Muscle layer of duodenum (tissue), 2 donors: ENCODE data around the gene SNX30.

ENCODE experiments used
- H3K27ac ChIP-seq: one replicate; pipeline ENCODE4 v1.7.0; 2013; ENCODE audit warnings: mild to moderate bottlenecking, low read length
- H3K27me3 ChIP-seq: one replicate; pipeline ENCODE4 v1.7.0; 2013; ENCODE audit warnings: low read depth, mild to moderate bottlenecking, control low read depth, low read length
- H3K36me3 ChIP-seq, 2 donors: one replicate each; pipeline ENCODE4 v1.7.0; 2013; ENCODE audit warnings: low read length in 2 of 2, control low read depth in 1 of 2, mild to moderate bottlenecking in 1 of 2; ENCODE audit not compliant: insufficient read depth in 2 of 2, control insufficient read depth in 1 of 2
- H3K4me1 ChIP-seq, 2 donors: one replicate each; pipeline ENCODE4 v1.7.0; 2013; ENCODE audit warnings: low read length in 2 of 2, mild to moderate bottlenecking in 2 of 2, control low read depth in 1 of 2, moderate library complexity in 1 of 2; ENCODE audit not compliant: insufficient read depth in 2 of 2, control insufficient read depth in 1 of 2
- H3K4me3 ChIP-seq, 2 donors: one replicate each; pipeline ENCODE4 v1.7.0; 2013; ENCODE audit warnings: low read length in 2 of 2, low read depth in 1 of 2, mild to moderate bottlenecking in 1 of 2
- H3K9me3 ChIP-seq, 2 donors: one replicate each; pipeline ENCODE4 v1.7.0; 2013; ENCODE audit warnings: low read length in 2 of 2, control low read depth in 1 of 2, mild to moderate bottlenecking in 1 of 2; ENCODE audit not compliant: control insufficient read depth in 1 of 2
- donor health status: healthy.

Gene SNX30

GRCh38 chr9:112785986-112786385 is 35.4 kb downstream of the SNX30 start:
- Histone ChIP-seq H3K9me3 (no peaks in the 10 kb centered on the region), H3K36me3 (no peaks in the 10 kb centered on the region), H3K4me1 (peaks cover 0 to 12% of the 10 kb centered on the region in 2 donors), H3K4me3 (no peak overlapping the region), H3K27ac (no peak overlapping the region), H3K27me3 (no peaks in the 10 kb centered on the region)

- H3K36me3 ChIP-seq = no peaks in the 10 kb centered on the region
- no peaks in the 10 kb centered on the region for H3K9me3 ChIP-seq
- no peak overlapping the region for H3K4me3 ChIP-seq
- H3K27me3 ChIP-seq = no peaks in the 10 kb centered on the region
- peaks cover 0 to 12% of the 10 kb centered on the region in 2 donors for H3K4me1 ChIP-seq
- H3K27ac ChIP-seq = no peak overlapping the region
These were observed 36.4 kb downstream of the SNX30 start for GRCh38 chr9:112786829-112787520.

- H3K4me1 ChIP-seq = peaks cover 0 to 12% of the 10 kb centered on the region in 2 donors
- H3K27me3 ChIP-seq = no peaks in the 10 kb centered on the region
- H3K9me3 ChIP-seq = no peaks in the 10 kb centered on the region
- no peak overlapping the region for H3K4me3 ChIP-seq
- H3K36me3 ChIP-seq = no peaks in the 10 kb centered on the region
- no peak overlapping the region for H3K27ac ChIP-seq
These were observed 37.4 kb downstream of the SNX30 start for GRCh38 chr9:112787978-112788377.

GRCh38 chr9:112789473-112789872 is 38.9 kb downstream of the SNX30 start:
- Histone ChIP-seq H3K4me1 (peaks cover 0 to 12% of the 10 kb centered on the region in 2 donors), H3K27ac (no peak overlapping the region), H3K27me3 (no peaks in the 10 kb centered on the region), H3K4me3 (no peak overlapping the region), H3K36me3 (no peaks in the 10 kb centered on the region), H3K9me3 (no peaks in the 10 kb centered on the region)

- no peaks in the 10 kb centered on the region for H3K36me3 ChIP-seq
- peaks cover 0 to 12% of the 10 kb centered on the region in 2 donors for H3K4me1 ChIP-seq
- no peak overlapping the region for H3K4me3 ChIP-seq
- H3K27ac ChIP-seq = no peak overlapping the region
- no peaks in the 10 kb centered on the region for H3K9me3 ChIP-seq
- H3K27me3 ChIP-seq = no peaks in the 10 kb centered on the region
These were observed 39.6 kb downstream of the SNX30 start for GRCh38 chr9:112789891-112790774.

GRCh38 chr9:112792670-112793069 is 42.1 kb downstream of the SNX30 start:
- no peak overlapping the region for H3K4me3 ChIP-seq
- H3K4me1 ChIP-seq = peaks cover 0 to 19% of the 10 kb centered on the region in 2 donors
- no peaks in the 10 kb centered on the region for H3K27me3 ChIP-seq
- H3K9me3 ChIP-seq = no peaks in the 10 kb centered on the region
- no peak overlapping the region for H3K27ac ChIP-seq
- H3K36me3 ChIP-seq = no peaks in the 10 kb centered on the region

GRCh38 chr9:112793213-112793810 is 42.8 kb downstream of the SNX30 start:
- H3K4me1 ChIP-seq = peaks cover 0 to 19% of the 10 kb centered on the region in 2 donors
- H3K9me3 ChIP-seq = no peaks in the 10 kb centered on the region
- no peak overlapping the region for H3K4me3 ChIP-seq
- H3K36me3 ChIP-seq = no peaks in the 10 kb centered on the region
- H3K27ac ChIP-seq = no peak overlapping the region
- H3K27me3 ChIP-seq = no peaks in the 10 kb centered on the region

- Histone ChIP-seq H3K36me3 (no peaks in the 10 kb centered on the region), H3K4me1 (peaks cover 0 to 8% of the 10 kb centered on the region in 2 donors), H3K27ac (no peak overlapping the region), H3K27me3 (no peaks in the 10 kb centered on the region), H3K9me3 (no peaks in the 10 kb centered on the region), H3K4me3 (no peak overlapping the region)
These were observed 44.2 kb downstream of the SNX30 start for GRCh38 chr9:112794731-112795130.

GRCh38 chr9:112795921-112796320 is 45.4 kb downstream of the SNX30 start:
- Histone ChIP-seq H3K27me3 (no peaks in the 10 kb centered on the region), H3K4me3 (no peak overlapping the region), H3K36me3 (no peaks in the 10 kb centered on the region), H3K4me1 (peaks cover 0 to 7% of the 10 kb centered on the region in 2 donors), H3K27ac (no peak overlapping the region), H3K9me3 (no peaks in the 10 kb centered on the region)

GRCh38 chr9:112796485-112796884 is 45.9 kb downstream of the SNX30 start:
- Histone ChIP-seq H3K4me1 (peaks cover 0 to 7% of the 10 kb centered on the region in 2 donors), H3K27ac (no peak overlapping the region), H3K36me3 (no peaks in the 10 kb centered on the region), H3K9me3 (no peaks in the 10 kb centered on the region), H3K27me3 (no peaks in the 10 kb centered on the region), H3K4me3 (no peak overlapping the region)

- H3K27me3 ChIP-seq = no peaks in the 10 kb centered on the region
- no peaks in the 10 kb centered on the region for H3K4me1 ChIP-seq
- peaks cover 6 to 12% of the 10 kb centered on the region in 2 donors for H3K36me3 ChIP-seq
- no peak overlapping the region for H3K27ac ChIP-seq
- no peaks in the 10 kb centered on the region for H3K9me3 ChIP-seq
- no peak overlapping the region for H3K4me3 ChIP-seq
These were observed 58.8 kb downstream of the SNX30 start for GRCh38 chr9:112809351-112809848.
